ENCODE results near the gene CFDP1. TPM values are rescaled to one million over a fixed set of nuclear protein-coding genes. Genes with fewer than 3 reads are reported as not detected.
A peak's percentile ranks its signal among the peaks of the same experiment; 100 is the strongest.

CFDP1 gene
- total and polyA plus RNA-seq, 2 of the 13 experiments (the other 11 are each of a cell fraction or from before 2014, with no cell fraction given): 78.6 to 153 TPM

GRCh38 chr16:75471723-75472633 is 38.7 kb upstream of the CFDP1 start:
- no peak overlapping the region for H3K9ac ChIP-seq (ENCODE audit: insufficient read depth, low read depth, low read length)
- DNase-seq (ENCODE audit: low spot score) (peak; percentile 61), FAIRE-seq (peak; percentile 95), ATAC-seq (peak; percentile 94)
- H3K79me2 ChIP-seq (ENCODE audit: insufficient read depth, low read length): no peaks in the 10 kb centered on the region
- H2AFZ ChIP-seq (ENCODE audit: low read length): no peak overlapping the region
- in situ Hi-C loops (cut with HindIII; ENCODE audit: extremely low pct_ligation_motif_present, low pct_unique_long_range_greater_than_20kb): loop anchor here (5.0 kb wide), 2 partner anchors 45 to 290 kb away; no protein-coding TSS in a partner anchor
- intact Hi-C loops (cut with micrococcal nuclease; ENCODE audit: unreplicated experiment): loop anchor here (1.0 to 2.0 kb wide), 5 partner anchors 45 to 292 kb away; no protein-coding TSS in a partner anchor
- no peaks in the 10 kb centered on the region for H4K20me1 ChIP-seq (ENCODE audit: insufficient read depth, low read length)
- H3K4me2 ChIP-seq (ENCODE audit: low read depth, low read length): no peak overlapping the region
- WGBS (ENCODE audit: low lambda C conversion rate): 2% methylated on average over 9 of the region's 10 CpGs
- H3K27me3 ChIP-seq (ENCODE audit: control insufficient read depth in 1 of 2, insufficient read depth in 2 of 2, low read length in 2 of 2): no peaks in the 10 kb centered on the region; a peak in 1 of 5 replicates
- peaks cover 6% of the 10 kb centered on the region for H3K4me1 ChIP-seq (ENCODE audit: insufficient read depth, low read length)
- no peaks in the 10 kb centered on the region for H3K9me3 ChIP-seq (ENCODE audit: low read length)
- H3K36me3 ChIP-seq (replicated peaks in 1 of 2; ENCODE audit: control insufficient read depth in 1 of 2, insufficient read depth in 2 of 2, low read length in 2 of 2): no peaks in the 10 kb centered on the region
- no peak overlapping the region for H3K27ac ChIP-seq (ENCODE audit: extremely low read length, insufficient read depth, low read length)
- H3K4me3 ChIP-seq (replicated peaks in 1 of 3; ENCODE audit: insufficient read depth in 1 of 3, low read depth in 2 of 3, low read length in 3 of 3): no peak overlapping the region
- POLR2A ChIA-PET: no interaction called here
- CTCF ChIA-PET (ENCODE audit: low intra/inter-chr PET ratio, low total read pairs): interaction anchor here (0.8 to 2.3 kb wide), 6 partner anchors 19 to 292 kb away, joined by 3 to 19 read pairs (median 4); no protein-coding TSS in a partner anchor
- no TSS peak for BruUV-seq (replicated peaks)
- TF ChIP-seq MIER3 (CRISPR knock-in tag; IDR thresholded peaks at IDR 0.05; ENCODE audit: borderline replicate concordance): 0 out of 2 replicates have a peak, but pooled peaks have one; percentile 31
- no peak for TF ChIP-seq CBFB (CRISPR knock-in tag; IDR thresholded peaks at IDR 0.05)
- TF ChIP-seq ARID3A (IDR thresholded peaks at IDR 0.05; ENCODE audit: low read depth, low read length): peak; percentile 94
- TF ChIP-seq CEBPG (CRISPR knock-in tag; IDR thresholded peaks at IDR 0.05): peak; percentile 41; the same call in 1 of the 2 replicates
- no peak for TF ChIP-seq SP1 (IDR thresholded peaks at IDR 0.05)
- TF ChIP-seq SP1 (CRISPR knock-in tag; IDR thresholded peaks at IDR 0.05): no peak
- TF ChIP-seq AKAP8 (CRISPR knock-in tag; IDR thresholded peaks at IDR 0.05): no peak
- TF ChIP-seq ZNF549 (CRISPR knock-in tag; IDR thresholded peaks at IDR 0.05): no peak
- TF ChIP-seq THAP11 (CRISPR knock-in tag; IDR thresholded peaks at IDR 0.05): peak; percentile 64
- 0 out of 2 replicates have a peak, but pooled peaks have one; percentile 26 for TF ChIP-seq UBTF (CRISPR knock-in tag; IDR thresholded peaks at IDR 0.05)
- peak; percentile 56; the same call in 1 of the 2 replicates for TF ChIP-seq GTF3A (CRISPR knock-in tag; conservative IDR thresholded peaks at IDR 0.05)
- no peak for TF ChIP-seq ZNF660 (CRISPR knock-in tag; IDR thresholded peaks at IDR 0.05; ENCODE audit: borderline replicate concordance, low read depth)
- TF ChIP-seq ATF2 (CRISPR knock-in tag; IDR thresholded peaks at IDR 0.05): peak; percentile 43; the same call in 1 of the 2 replicates
- TF ChIP-seq MEIS1 (CRISPR knock-in tag; IDR thresholded peaks at IDR 0.05; ENCODE audit: borderline replicate concordance): 0 out of 2 replicates have a peak, but pooled peaks have one; percentile 54

Measured in HepG2 (cell line).